PC-9 (cell line): ENCODE results near the gene NYNRIN. TPM values are rescaled to one million over a fixed set of nuclear protein-coding genes. Genes with fewer than 3 reads are reported as not detected.

ENCODE experiments used
- BruUV-seq: library from RNA; stranded (reverse); fragments of 400-500 nt; replicated peaks from 2 replicates; lab custom pipeline; 2021; lab: Mats Ljungman, UMichigan
- CTCF ChIA-PET: fragments of 300-600 bp; sonication (Branson Sonifier 250); formaldehyde crosslinking; loops from one replicate; lab custom pipeline; 2022; ENCODE audit warnings: antibody characterized with exemption; lab: Charles Lee
- POLR2A ChIA-PET: fragments of 300-600 bp; sonication (Branson Sonifier 250); formaldehyde crosslinking; loops from one replicate; lab custom pipeline; 2022; ENCODE audit warnings: antibody characterized with exemption; ENCODE audit not compliant: unreplicated experiment; lab: Charles Lee
- DNase-seq, 2 experiments: peaks; one replicate each; pipeline versions ENCODE4 v3.0.0 to v3.0.0-alpha.2; 2015 to 2022; ENCODE audit warnings: mixed read lengths in 1 of 2
- H2AFZ ChIP-seq: fragments of 200-600 bp; sonication (generic); 2 replicates; pipeline ENCODE4 v1.8.1; 2017; ENCODE audit warnings: antibody characterized with exemption
- H3F3A ChIP-seq: fragments of 200-600 bp; sonication (generic); 2 replicates; pipeline ENCODE4 v1.8.1; 2017; ENCODE audit warnings: antibody characterized with exemption, mild to moderate bottlenecking, low read depth; ENCODE audit not compliant: insufficient read depth
- H3K27ac ChIP-seq: fragments of 200-600 bp; sonication (generic); 2 replicates; pipeline ENCODE4 v1.6.1; 2016; ENCODE audit warnings: mixed run types
- H3K27me3 ChIP-seq: fragments of 200-600 bp; sonication (generic); 2 replicates; pipeline ENCODE4 v1.6.1; 2016; ENCODE audit warnings: low read depth, mixed run types; ENCODE audit not compliant: insufficient read depth
- H3K36me3 ChIP-seq: fragments of 200-600 bp; sonication (generic); 2 replicates; pipeline ENCODE4 v1.6.1; 2016; ENCODE audit warnings: low read depth, mixed run types
- H3K4me1 ChIP-seq: fragments of 200-600 bp; sonication (generic); replicated peaks from 2 replicates; pipeline ENCODE4 v1.6.1; 2016; ENCODE audit warnings: mixed run types; ENCODE audit not compliant: insufficient read depth
- H3K4me2 ChIP-seq: fragments of 200-600 bp; sonication (generic); 2 replicates; pipeline ENCODE4 v1.6.1; 2017; ENCODE audit warnings: mixed run types
- H3K4me3 ChIP-seq: fragments of 200-600 bp; sonication (generic); 2 replicates; pipeline ENCODE4 v1.6.1; 2016; ENCODE audit warnings: mixed run types
- H3K79me2 ChIP-seq: fragments of 200-600 bp; sonication (generic); 2 replicates; pipeline ENCODE4 v1.6.1; 2017; ENCODE audit warnings: low read depth, mixed run types
- H3K9me2 ChIP-seq: fragments of 200-600 bp; sonication (generic); 2 replicates; pipeline ENCODE4 v1.8.1; 2017; ENCODE audit warnings: mild to moderate bottlenecking; ENCODE audit not compliant: insufficient read depth
- H3K9me3 ChIP-seq: fragments of 200-600 bp; sonication (generic); 2 replicates; pipeline ENCODE4 v1.8.1; 2016; ENCODE audit warnings: low read depth; ENCODE audit not compliant: insufficient read depth
- H4K20me1 ChIP-seq: fragments of 200-600 bp; sonication (generic); 2 replicates; pipeline ENCODE4 v1.8.1; 2017; ENCODE audit not compliant: insufficient read depth
- EZH2 ChIP-seq: fragments of 200-600 bp; sonication (generic); IDR thresholded peaks from 2 replicates; pipeline ENCODE4 v1.8.0; 2017; ENCODE audit warnings: antibody characterized with exemption, low read depth
- intact Hi-C: fragments of 100-400 bp; cut with micrococcal nuclease; formaldehyde crosslinking; loops from one replicate; pipeline ENCODE4 v1.10.0; 2022; ENCODE audit not compliant: unreplicated experiment
- total RNA-seq: library from RNA; stranded (reverse); gene quantifications from 2 replicates; pipeline ENCODE4 v1.2.3, GENCODE V29; 2021
- TF ChIP-seq, protein P1 (sequence below): fragments of 200-600 bp; sonication (generic); conservative IDR thresholded peaks from 2 replicates; pipeline ENCODE4 v1.6.1; 2017; ENCODE audit warnings: mixed run types, antibody characterized with exemption, mild to moderate bottlenecking, moderate library complexity

The NYNRIN gene
- total RNA-seq, 1 experiment from 2014 or later, result 17.7 TPM

DNA sequence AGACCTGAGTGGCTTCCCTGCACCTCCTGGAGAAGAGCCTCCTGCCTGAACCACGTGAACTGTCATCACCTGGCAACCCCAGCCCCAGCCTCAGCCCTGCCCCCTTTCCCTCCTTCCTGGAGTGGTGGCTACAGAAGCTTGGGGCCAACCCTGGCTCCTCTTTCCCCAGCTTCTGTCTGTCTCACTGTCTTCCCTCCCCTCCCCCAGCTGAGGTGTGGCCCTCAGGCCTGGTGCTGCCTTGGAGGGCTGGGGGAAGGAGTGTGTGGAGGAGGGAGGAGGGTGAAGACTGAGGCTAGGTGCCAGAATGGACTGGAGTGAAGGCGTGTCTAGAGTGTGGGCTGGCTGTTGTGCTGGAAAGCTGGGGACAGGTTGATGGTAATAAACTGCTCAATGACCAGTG is 21.1 kb upstream of the NYNRIN start:
- CTCF ChIA-PET, result no interaction called here

DNA sequence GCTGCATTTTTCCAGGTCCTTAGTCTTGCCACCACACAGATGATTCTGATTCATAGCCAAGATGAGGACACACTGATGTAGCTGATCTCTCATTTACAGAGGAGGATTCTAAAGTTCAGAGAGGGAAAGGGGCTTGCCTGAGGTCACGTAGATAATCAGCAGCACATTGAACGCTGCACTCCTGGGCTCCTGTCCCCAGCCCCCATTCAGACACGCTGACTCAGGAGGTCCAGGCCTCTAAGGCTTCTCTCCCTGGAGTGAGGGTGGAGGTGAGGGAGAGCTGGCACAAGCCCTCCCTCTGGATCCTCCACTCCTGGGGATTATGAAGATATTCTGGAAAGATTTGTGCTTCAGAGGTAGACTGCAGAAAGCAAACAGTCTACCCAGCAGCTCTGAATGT is 20.5 kb upstream of the NYNRIN start:
- BruUV-seq, result no TSS peak
- Histone ChIP-seq H3K36me3 (no peaks in the 10 kb centered on the region), H2AFZ (no peak overlapping the region), H3K9me2 (no peaks in the 10 kb centered on the region), H3K27ac (no peak overlapping the region), H3K9me3 (no peaks in the 10 kb centered on the region), H4K20me1 (no peaks in the 10 kb centered on the region), H3F3A (no peaks in the 10 kb centered on the region), H3K4me2 (no peak overlapping the region), H3K4me1 (no peaks in the 10 kb centered on the region), H3K4me3 (no peak overlapping the region), H3K79me2 (no peaks in the 10 kb centered on the region), H3K27me3 (no peaks in the 10 kb centered on the region)
- ChIA-PET CTCF (no interaction called here), POLR2A (no interaction called here)
- no peak for DNase-seq
- intact Hi-C loops, result no loop called here
- TF ChIP-seq EZH2, result no peak
- TF ChIP-seq, protein P1, sequence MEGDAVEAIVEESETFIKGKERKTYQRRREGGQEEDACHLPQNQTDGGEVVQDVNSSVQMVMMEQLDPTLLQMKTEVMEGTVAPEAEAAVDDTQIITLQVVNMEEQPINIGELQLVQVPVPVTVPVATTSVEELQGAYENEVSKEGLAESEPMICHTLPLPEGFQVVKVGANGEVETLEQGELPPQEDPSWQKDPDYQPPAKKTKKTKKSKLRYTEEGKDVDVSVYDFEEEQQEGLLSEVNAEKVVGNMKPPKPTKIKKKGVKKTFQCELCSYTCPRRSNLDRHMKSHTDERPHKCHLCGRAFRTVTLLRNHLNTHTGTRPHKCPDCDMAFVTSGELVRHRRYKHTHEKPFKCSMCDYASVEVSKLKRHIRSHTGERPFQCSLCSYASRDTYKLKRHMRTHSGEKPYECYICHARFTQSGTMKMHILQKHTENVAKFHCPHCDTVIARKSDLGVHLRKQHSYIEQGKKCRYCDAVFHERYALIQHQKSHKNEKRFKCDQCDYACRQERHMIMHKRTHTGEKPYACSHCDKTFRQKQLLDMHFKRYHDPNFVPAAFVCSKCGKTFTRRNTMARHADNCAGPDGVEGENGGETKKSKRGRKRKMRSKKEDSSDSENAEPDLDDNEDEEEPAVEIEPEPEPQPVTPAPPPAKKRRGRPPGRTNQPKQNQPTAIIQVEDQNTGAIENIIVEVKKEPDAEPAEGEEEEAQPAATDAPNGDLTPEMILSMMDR, result no peak

More for the DNA sequence above, 21.1 kb upstream of the NYNRIN start:
- no peaks in the 10 kb centered on the region for H3K9me2 ChIP-seq
- H3K4me1 ChIP-seq, result no peaks in the 10 kb centered on the region
- H3K79me2 ChIP-seq, result no peaks in the 10 kb centered on the region
- H3K4me2 ChIP-seq, result no peak overlapping the region
- no peaks in the 10 kb centered on the region for H4K20me1 ChIP-seq
- POLR2A ChIA-PET, result interaction anchor here (0.6 kb wide), 1 partner anchor 11 kb away, joined by 16 read pairs; no protein-coding TSS in a partner anchor
- peak in 1 of 2 experiments; percentile 24 for DNase-seq
- no peaks in the 10 kb centered on the region for H3F3A ChIP-seq
- TF ChIP-seq, protein P1, result no peak
- no peak for TF ChIP-seq EZH2
- no peaks in the 10 kb centered on the region for H3K9me3 ChIP-seq
- no peak overlapping the region for H3K4me3 ChIP-seq
- no peak overlapping the region for H3K27ac ChIP-seq
- intact Hi-C loops, result no loop called here
- H3K36me3 ChIP-seq, result no peaks in the 10 kb centered on the region
- no TSS peak for BruUV-seq
- no peaks in the 10 kb centered on the region for H3K27me3 ChIP-seq
- no peak overlapping the region for H2AFZ ChIP-seq

DNA sequence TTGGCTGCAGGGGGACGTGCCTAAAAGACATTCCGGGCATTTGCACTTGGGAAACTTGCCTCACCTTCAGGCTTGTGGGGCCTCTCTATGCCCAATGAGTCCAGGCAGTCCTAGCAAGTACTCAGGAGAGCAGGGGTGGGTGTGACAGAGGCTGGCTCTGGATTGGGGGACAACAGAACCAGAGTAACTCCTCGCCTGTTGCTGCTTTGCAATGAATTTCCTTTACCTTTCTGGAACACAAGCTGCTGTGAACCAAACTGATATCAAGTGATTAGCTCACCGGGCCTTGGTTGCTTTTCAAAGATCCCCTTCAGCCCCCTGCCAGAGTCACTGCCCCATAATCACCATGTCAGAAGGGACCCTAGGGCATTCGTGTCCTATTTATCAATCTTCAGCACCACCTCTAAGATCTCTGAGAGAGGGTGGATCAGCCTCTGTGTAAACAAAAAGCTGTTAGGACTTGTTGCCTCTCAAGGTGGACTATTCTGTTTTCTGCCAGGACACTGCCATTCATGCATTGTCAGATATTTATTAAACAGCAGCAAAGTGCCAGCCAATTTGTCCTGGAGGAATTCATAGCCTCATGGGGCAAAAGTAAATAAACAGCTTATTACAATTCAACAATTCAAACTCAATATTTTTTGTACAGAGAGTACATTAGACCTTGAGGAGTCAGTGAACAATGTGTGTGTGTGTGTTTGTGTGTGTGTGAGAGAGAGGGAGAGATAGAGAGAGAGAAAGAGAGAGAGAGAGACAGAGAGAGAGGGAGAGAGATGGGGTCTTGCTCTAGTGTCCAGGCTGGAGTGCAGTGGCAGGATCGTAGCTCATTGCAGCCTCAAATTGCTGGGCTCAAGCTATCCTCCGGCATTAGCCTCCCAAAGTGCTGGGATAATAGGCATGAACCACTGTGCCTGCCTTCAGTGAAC is 19.6 kb upstream of the NYNRIN start:
- no peak overlapping the region for H3K27ac ChIP-seq
- no peak overlapping the region for H3K4me2 ChIP-seq
- intact Hi-C loops, result no loop called here
- no peak overlapping the region for H2AFZ ChIP-seq
- no peaks in the 10 kb centered on the region for H3K27me3 ChIP-seq
- ChIA-PET POLR2A (interaction anchor here (0.7 kb wide), 1 partner anchor 115 kb away, joined by 8 read pairs; no protein-coding TSS in a partner anchor), CTCF (interaction anchor here (0.5 kb wide), 1 partner anchor 31 kb away, joined by 4 read pairs; no protein-coding TSS in a partner anchor)
- H3K4me3 ChIP-seq, result no peak overlapping the region
- no peaks in the 10 kb centered on the region for H3K9me3 ChIP-seq
- H4K20me1 ChIP-seq, result no peaks in the 10 kb centered on the region
- no peaks in the 10 kb centered on the region for H3K79me2 ChIP-seq
- no peaks in the 10 kb centered on the region for H3K4me1 ChIP-seq
- H3K9me2 ChIP-seq, result no peaks in the 10 kb centered on the region
- no peak for TF ChIP-seq EZH2
- TF ChIP-seq, protein P1, result no peak
- H3F3A ChIP-seq, result no peaks in the 10 kb centered on the region
- DNase-seq, result no peak
- no TSS peak for BruUV-seq
- H3K36me3 ChIP-seq, result no peaks in the 10 kb centered on the region
